LNCAP (cell line): ENCODE measurements around the gene LRRC28.

Source experiments
- TF ChIP-seq, protein P1 (sequence below): fragments of 450-650 bp; IDR thresholded peaks from 2 replicates; pipeline ENCODE4 v1.5.1; 2017; ENCODE audit warnings: mild to moderate bottlenecking

The LRRC28 gene

DNA sequence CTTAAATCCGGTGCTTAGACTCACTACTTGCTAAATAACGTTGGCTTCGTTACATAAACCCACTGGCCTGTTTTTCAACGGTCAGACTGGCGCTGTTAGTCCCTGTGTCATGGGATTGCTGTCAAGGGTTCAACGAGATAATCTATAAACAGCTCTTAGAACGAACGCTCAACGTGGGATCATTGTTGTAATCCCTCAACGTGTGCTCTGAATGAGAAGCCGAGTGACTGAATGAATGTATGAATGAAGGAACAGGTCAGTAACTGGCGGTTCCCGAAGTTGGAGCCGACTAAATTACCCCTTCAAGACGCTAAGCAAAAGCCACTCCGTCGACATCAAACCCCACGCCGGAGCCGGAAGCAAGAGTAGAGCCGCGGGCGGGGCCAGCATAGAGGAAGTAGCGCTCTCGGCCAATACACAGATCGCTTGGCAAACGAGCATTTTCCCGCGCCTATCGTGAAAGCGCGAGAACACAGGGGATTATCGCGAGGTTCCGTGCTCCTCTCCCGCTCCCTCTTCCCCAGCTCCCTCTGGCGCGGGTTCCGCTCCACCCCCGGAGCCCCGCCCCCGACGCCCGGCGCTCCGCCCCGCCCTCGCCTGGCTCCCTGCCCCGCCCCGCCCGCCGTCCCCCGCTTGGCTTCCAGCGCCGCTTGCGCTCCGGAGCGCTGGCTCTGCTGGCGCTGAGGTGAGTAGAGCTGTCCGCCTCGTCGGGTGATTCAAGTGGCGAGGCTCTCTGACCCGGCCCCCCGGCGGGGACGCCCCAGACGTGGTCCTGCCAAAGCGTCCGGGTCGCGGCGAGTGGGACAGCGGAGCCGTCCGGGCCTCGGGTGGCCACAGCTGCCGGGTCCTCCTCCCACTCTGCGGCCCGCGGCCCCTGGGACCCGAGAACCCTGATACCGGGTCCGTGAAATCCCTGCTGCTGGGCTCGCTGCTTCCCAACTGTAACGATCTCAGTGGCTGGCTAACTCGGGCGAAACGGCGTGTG is at the start of gene LRRC28:
Gene LRRC28, plus strand, starts transcription at position 625 of the 985 bp plus-strand sequence. CDS start 4,477 bp downstream, outside the sequence.
- TF ChIP-seq, protein P1, sequence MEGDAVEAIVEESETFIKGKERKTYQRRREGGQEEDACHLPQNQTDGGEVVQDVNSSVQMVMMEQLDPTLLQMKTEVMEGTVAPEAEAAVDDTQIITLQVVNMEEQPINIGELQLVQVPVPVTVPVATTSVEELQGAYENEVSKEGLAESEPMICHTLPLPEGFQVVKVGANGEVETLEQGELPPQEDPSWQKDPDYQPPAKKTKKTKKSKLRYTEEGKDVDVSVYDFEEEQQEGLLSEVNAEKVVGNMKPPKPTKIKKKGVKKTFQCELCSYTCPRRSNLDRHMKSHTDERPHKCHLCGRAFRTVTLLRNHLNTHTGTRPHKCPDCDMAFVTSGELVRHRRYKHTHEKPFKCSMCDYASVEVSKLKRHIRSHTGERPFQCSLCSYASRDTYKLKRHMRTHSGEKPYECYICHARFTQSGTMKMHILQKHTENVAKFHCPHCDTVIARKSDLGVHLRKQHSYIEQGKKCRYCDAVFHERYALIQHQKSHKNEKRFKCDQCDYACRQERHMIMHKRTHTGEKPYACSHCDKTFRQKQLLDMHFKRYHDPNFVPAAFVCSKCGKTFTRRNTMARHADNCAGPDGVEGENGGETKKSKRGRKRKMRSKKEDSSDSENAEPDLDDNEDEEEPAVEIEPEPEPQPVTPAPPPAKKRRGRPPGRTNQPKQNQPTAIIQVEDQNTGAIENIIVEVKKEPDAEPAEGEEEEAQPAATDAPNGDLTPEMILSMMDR: no peak

DNA sequence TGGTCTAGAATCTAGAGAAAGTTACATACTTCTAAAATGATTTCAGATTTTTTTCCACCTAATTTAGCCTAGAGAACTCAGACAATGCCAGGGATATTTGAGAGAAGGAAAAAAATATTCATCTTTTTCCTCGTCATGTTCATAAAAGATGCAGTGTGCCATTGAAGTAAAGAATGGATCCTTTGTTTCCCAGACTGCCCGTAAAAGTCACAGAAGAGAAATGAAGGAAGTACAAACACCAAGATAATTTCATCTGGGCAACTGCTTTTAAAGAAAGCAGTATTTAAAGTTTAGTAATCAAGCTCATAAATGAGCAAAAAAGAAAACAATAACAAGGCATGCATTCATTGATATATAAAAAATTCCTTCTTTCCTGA is 49.1 kb upstream of the LRRC28 start:
- TF ChIP-seq, protein P1: no peak

DNA sequence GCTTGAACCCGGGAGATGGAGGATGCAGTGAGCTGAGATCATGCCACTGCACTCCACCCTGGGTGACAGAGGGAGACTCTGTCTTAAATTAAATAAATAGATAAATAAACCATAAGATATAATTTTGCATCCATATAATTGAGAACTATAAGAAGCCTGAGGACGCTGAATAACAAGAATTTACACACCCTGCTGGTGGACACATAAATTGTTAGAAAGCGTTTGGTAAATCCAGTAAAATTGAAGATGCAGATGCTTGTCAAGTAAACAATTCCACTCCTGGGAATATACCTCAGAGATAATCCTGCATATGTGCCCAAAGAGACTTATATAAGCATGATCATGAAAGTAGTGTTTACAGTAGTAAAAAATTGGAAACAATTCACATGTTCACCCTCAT is 43.6 kb upstream of the LRRC28 start:
- TF ChIP-seq, protein P1: peak; percentile 15; the same call in 1 of the 2 replicates

DNA sequence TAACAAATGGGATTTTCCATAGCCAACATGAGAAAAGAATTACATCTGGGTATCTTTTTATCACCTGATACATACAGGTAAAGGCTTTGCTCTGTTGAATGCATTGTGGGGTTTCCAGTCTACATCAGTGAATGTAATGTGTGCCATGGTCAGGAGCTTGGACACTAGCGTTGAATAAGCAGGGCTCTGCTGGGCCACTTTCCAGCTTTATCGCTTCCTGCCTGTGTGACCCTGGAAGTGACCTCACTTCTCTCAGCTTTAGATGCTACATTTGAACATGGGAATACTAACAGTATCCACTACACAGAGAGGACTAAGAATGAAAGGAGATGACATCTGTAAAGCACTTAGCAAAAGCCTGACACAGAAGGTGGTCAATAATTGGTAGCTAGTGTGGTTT is 42.0 kb upstream of the LRRC28 start:
- TF ChIP-seq, protein P1: no peak

DNA sequence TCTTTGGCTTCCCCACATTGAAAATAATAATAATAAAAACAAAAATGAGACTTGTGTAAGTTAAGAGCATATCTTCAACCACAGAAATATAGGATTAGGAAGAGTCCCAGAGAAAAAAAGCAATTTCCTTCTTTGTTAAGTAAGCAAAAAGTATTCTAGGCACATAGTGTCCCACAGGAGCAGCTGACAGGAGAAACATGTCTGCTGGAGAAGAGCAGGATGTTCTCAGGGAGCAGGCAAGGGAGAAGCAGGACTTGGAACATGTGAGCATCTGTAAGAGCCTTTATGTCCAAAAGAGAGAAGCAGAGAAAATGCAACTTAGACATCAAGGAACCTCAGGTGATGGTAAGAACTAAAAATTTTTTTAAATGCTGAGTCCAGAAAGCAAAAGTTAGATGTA is 40.9 kb upstream of the LRRC28 start:
- TF ChIP-seq, protein P1: no peak

DNA sequence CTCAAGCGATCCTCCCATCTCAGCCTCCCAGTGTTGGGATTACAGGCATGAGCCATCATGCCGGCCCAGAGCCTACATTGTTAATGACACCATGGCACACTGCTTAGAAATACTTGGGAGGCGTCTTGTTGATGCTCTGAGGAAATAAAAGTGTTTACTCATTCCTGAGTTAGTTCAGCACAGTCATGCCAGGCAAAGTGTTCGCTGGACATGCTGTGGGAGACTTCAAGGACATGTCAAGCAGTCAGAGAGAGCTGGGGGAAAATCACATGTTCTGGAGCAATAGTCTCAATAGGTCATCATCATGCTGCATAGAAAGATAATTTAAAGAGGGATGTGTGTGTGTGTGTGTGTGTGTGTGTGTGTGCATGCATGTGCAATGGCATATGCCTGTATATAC is 39.4 kb upstream of the LRRC28 start:
- TF ChIP-seq, protein P1: no peak

DNA sequence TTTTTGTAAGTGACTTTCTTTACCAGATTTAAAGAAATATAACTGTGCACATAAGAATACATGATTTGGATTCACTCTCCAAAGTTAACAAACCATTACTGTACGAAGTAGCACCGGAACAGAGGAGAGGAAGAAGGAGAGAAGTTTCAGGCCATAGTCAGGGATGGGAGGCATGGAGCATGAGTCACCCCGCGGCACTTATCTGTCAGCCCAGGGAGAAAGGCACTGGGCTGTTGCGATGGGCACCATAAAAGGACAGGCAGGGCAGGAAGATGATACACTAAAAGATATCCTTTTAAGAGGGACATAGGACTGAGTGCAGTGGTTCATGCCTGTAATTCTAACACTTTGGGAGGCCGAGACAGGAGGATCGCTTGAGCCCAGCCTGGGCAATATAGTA is 38.9 kb upstream of the LRRC28 start:
- TF ChIP-seq, protein P1: no peak
